ENCODE data around the gene SPDL1.
A peak's percentile ranks its signal among the peaks of the same experiment; 100 is the strongest.
"Not testable (repeated sequence)": the region's sequence is repeated elsewhere in the genome, so short reads cannot be mapped to it uniquely, and the experiment has no call there.

Gene SPDL1

DNA sequence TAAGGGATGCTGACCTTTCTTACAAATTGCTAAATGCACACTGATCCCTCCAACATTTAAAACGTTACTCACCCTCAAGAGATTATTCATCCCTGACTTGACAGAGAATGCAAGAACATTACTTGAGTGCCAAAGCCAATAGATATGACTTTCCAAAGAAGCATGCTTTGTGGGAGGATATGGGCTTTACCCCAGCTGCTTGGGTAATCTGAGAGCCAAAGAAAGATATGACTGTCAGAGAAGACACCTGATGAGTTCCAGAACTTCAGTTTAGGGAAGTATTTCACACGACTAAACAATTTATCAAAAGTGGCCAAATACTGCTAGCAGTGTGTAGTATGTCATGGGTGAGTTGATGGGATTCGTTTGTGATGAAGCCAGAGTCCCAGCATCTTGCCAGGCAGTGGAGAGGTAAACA is 7.4 kb upstream of the SPDL1 start:
- DNase-seq, result no peak

- no peak for DNase-seq
Measured at GRCh38 chr5:169577951-169578350, 5.6 kb upstream of the SPDL1 start.

- no peak for DNase-seq
Measured at GRCh38 chr5:169580964-169581363, 2.6 kb upstream of the SPDL1 start.

DNA sequence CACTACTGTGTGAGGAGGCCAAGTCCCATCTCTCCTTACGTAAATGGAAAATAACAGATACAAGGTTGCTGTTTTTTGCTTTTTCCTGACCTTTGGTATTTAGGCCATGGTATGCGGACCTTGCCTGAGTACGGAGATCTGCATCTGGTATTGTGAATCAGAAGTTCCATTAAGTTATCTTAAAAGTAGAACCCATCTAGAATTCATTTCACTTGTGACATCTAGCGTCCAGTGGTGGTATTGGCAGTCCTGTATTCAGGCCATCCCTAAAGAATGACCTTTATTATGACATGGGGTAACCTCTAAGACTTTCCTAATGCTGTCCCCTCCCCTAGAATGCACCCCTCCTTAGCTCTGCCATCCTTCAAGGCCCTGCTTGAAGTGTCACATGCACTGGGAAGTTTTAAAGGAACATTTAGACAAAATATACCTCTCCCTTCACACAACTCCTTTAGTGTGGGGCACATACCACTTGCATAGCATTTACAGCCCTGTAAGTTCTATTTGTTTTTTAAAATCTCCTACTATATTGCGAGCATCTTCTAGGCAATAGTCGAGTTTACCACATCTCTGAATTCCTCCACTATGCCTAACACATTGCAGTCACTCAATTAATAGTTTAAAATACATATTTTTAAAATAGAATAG is 1.9 kb upstream of the SPDL1 start:
- peak; percentile 26 for DNase-seq

DNA sequence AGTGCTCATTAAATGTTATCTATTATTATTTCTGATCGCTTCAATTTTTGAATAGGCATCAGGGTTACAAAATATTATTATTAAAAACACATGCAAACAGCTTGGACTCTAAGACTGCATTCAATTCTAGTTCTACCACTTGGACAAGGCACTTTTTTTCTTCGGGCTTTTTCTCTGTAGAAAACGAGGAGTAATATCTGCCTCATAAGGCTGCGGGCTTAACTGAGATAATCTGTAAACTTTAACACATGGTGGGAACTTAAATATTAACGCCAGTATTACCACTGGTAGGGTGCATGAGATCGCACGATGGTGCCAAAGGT is 511 bp upstream of the SPDL1 start:
- DNase-seq, result no peak

- DNase-seq, result no peak
Measured at GRCh38 chr5:169584998-169585451, 1.5 kb downstream of the SPDL1 start.

DNA sequence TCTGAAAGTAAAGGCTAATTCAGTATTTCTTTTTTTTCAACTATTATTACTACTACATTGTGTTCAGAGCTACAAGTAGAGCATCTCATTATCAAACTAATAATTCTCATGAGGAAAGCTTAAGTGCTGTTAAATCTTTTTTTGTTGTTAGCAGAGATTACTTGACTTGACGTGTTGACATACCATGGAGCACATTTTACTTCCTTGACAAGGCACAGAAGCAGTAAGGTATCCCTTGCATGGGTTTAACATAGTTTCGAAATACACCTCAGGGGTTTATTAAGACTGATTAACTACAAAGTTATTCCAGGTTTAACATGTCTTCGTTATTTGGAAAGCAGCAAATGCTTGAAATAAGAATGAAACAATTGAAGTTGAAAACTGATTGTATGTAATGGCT is 7.0 kb downstream of the SPDL1 start:
- DNase-seq, result no peak

DNA sequence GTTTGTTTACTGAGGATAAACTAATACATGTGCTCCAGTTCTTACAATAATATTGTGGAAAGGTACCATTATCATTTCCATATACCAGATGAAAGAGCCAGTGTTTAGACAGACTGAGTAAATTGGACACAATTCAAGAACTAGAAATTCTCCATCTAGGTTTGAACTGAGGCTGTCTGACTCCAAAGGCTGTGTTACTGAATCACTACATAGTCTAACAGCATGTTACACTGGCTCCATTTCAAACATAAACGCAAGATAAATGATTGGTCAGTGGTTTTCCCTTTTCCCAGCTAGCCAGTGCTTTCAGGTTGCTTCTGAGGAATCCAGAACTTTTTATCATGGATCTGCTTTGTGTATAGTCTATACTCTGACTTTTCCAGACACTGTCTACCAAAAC is 8.1 kb downstream of the SPDL1 start:
- no peak for DNase-seq

- DNase-seq, result no peak
Measured at GRCh38 chr5:169592937-169593650, 9.5 kb downstream of the SPDL1 start.

- DNase-seq, result no peak
Measured at GRCh38 chr5:169595172-169595820, 11.7 kb downstream of the SPDL1 start.

- no peak for DNase-seq
Measured at GRCh38 chr5:169599451-169599850, 15.9 kb downstream of the SPDL1 start.

DNA sequence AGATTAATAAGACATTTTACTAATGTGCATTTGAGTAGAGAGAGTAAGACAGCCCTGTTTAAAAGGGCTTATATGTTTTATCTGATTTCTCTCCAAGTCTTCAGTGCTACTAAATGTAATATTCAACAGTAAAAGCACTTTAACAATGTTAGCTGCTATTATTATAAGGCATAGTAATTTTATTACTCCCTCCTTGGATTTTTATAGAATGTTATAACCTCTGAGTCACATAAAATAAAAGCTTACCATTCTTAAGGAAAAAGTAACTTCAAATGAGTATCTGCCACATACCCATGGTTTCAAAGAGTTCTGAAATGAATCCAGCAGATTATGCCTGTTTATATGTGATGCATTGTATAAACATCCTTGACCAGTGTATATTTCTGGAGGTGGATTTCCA is 19.0 kb downstream of the SPDL1 start:
- DNase-seq, result no peak

GRCh38 chr5:169606279-169606678 is 22.7 kb downstream of the SPDL1 start:
- DNase-seq, result no peak

- DNase-seq, result no peak
Measured at GRCh38 chr5:169607882-169608281, 24.3 kb downstream of the SPDL1 start.

- no peak for DNase-seq
Measured at GRCh38 chr5:169609716-169610115, 26.1 kb downstream of the SPDL1 start.

DNA sequence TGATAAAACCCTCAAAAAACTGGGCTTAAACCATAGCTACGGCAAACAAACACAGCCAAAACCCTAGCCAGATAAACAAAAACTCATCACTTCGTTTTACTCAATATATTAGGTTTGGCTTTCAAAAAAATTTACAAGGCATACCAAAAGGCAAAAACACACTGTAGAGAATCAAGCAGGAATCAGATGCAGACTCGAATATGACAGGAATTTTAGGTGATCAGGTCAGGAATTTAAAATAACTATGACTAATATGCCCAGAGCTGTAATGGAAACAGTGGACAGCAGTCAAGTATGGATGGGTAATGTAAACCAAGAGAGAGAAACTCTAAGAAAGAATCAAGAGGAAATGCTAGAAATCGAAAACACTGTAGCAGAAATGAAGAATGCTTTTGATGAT is 27.0 kb downstream of the SPDL1 start:
- no peak for DNase-seq

- no peak for DNase-seq
Measured at GRCh38 chr5:169615561-169615960, 32.0 kb downstream of the SPDL1 start.

DNA sequence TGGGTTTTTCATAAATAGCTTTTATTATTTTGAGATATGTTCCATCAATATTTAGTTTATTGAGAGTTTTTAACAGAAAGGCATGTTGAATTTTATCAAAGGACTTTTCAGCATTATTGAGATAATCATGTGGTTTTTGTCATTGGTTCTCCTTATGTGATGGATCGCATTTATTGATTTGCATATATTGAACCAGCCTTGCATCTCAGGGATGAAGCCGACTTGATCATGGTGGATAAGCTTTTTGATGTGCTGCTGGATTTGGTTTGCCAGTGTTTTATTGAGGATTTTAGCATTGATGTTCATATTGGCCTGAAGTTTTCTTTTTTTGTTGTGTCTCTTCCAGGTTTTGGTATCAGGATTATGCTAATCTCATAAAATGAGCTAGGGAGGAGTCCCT is 40.7 kb downstream of the SPDL1 start:
- DNase-seq, result not testable (repeated sequence)

- DNase-seq, result no peak
Measured at GRCh38 chr5:169626779-169627178, 43.2 kb downstream of the SPDL1 start.

DNA sequence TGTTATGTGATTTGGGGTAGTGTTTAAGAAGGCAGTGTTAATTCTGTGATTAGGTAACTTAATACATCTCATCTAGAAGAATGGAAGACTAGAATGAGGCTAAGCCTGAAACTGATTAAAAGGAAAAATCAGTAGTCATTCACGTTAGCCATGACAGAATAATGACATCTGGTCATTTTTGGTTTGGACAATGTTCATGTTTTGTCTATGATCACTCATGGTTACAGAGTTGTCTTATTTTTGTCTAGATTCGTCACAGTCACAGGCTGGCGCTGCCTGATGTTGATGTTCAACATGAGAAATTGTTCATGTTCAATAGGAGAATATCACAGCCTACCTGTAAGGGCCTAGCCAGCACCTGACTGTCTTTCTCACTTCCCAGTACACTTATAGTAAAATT is 44.0 kb downstream of the SPDL1 start:
- DNase-seq, result no peak

GRCh38 chr5:169628892-169629291 is 45.3 kb downstream of the SPDL1 start:
- DNase-seq, result no peak

DNA sequence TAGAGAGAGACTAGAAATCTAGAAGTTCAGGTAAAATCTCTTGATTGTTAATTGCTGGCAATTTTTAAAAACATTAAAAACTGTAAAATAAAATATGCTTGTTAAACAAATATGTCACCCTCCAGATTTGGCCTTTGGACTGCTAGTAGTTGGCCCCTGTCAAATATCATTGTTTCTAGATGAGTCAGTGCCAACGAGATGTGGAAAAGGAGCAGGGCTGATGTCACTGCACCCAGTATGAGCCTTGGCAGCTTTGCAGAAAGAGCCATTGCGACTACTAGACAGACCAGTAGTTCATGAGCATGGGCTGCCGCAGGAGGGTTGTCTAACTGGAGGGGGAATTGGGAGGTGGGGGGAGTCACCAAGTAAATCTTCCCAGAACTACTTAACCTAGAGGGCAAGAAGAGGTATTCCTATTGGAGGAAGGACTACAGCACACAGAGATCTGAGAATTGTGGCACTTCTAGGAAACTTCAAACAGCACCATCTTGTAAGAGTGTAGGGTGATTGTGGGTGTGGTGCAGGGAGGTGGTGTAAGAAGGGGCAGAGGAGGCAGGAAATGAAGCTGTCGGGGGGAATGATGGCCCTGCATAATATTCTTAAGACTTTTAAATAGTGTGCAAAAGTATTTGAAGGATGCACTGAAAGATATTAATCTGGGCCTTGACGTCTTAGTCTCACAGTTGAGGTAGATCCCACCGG is 46.4 kb downstream of the SPDL1 start:
- no peak for DNase-seq

GRCh38 chr5:169631360-169631759 is 47.8 kb downstream of the SPDL1 start:
- DNase-seq, result no peak

- no peak for DNase-seq
Measured at GRCh38 chr5:169632946-169633345, 49.4 kb downstream of the SPDL1 start.

Data from NCI-H1694 treated with DMSO at 0.1 percent for 48 hours (cell line).